GM19468 (cell line): ENCODE measurements around the gene FURIN.
"Not testable (repeated sequence)": the region's sequence is repeated elsewhere in the genome, so short reads cannot be mapped to it uniquely, and the experiment has no call there.

ENCODE experiments used
- ATAC-seq: cut with Tn5 transposase; IDR thresholded peaks from one replicate; pipeline ENCODE4 v1.9.1; 2021; ENCODE audit warnings: mild to moderate bottlenecking, moderate library complexity, moderate number of reproducible peaks; ENCODE audit not compliant: unreplicated experiment; ENCODE audit errors: extremely low read depth

FURIN gene

GRCh38 chr15:90866800-90867199, 1.6 kb upstream of the FURIN start:
- no peak for ATAC-seq

- no peak for ATAC-seq
Observed at GRCh38 chr15:90869140-90869541, 753 bp downstream of the FURIN start.

- no peak for ATAC-seq
Observed at GRCh38 chr15:90869601-90870353, 1.4 kb downstream of the FURIN start.

- ATAC-seq, result no peak
Observed at GRCh38 chr15:90870354-90871138, 2.2 kb downstream of the FURIN start.

- ATAC-seq, result peak; percentile 15
Observed at GRCh38 chr15:90871139-90871715, 2.8 kb downstream of the FURIN start.

- ATAC-seq, result peak; percentile 22
Observed at GRCh38 chr15:90871716-90872485, 3.5 kb downstream of the FURIN start.

GRCh38 chr15:90872486-90873184, 4.2 kb downstream of the FURIN start:
- no peak for ATAC-seq

- ATAC-seq, result no peak
Observed at GRCh38 chr15:90873488-90873997, 5.2 kb downstream of the FURIN start.

GRCh38 chr15:90873998-90874605, 5.7 kb downstream of the FURIN start:
- ATAC-seq, result no peak

- ATAC-seq, result not testable (repeated sequence)
Observed at GRCh38 chr15:90874986-90875385, 6.6 kb downstream of the FURIN start.

GRCh38 chr15:90875549-90875981, 7.2 kb downstream of the FURIN start:
- ATAC-seq, result no peak

- no peak for ATAC-seq
Observed at GRCh38 chr15:90876046-90876445, 7.7 kb downstream of the FURIN start.

GRCh38 chr15:90876512-90877170, 8.3 kb downstream of the FURIN start:
- no peak for ATAC-seq

- no peak for ATAC-seq
Observed at GRCh38 chr15:90877315-90877714, 8.9 kb downstream of the FURIN start.

GRCh38 chr15:90877996-90878395, 9.6 kb downstream of the FURIN start:
- ATAC-seq, result no peak

GRCh38 chr15:90878660-90879059, 10.3 kb downstream of the FURIN start:
- ATAC-seq, result no peak

GRCh38 chr15:90879730-90880366, 11.5 kb downstream of the FURIN start:
- no peak for ATAC-seq
